Heart right ventricle (tissue), 16 donors: ENCODE data around the gene TCTN3. TPM values are rescaled to one million over a fixed set of nuclear protein-coding genes. Genes with fewer than 3 reads are reported as not detected.

Source experiments
- ATAC-seq, 8 donors: fragments of 200-7000 bp; cut with Tn5 transposase; one replicate each; pipeline ENCODE4 v1.9.1; 2020; ENCODE audit warnings: mild to moderate bottlenecking in 8 of 8, moderate library complexity in 8 of 8, moderate number of reproducible peaks in 1 of 8
- DNase-seq, 2 donors: peaks; one replicate each; pipeline ENCODE4 v3.0.0-alpha.2; 2020
- H3K27ac ChIP-seq, 10 donors: fragments of 200-600 bp; sonication (generic) in 2 of 10; one replicate each; pipeline versions ENCODE4 v1.5.0 to v1.8.0; 2020 to 2022; ENCODE audit warnings: mild to moderate bottlenecking in 3 of 10
- H3K27me3 ChIP-seq, 7 donors: fragments of 200-600 bp; one replicate each; pipeline ENCODE4 v1.8.0; 2021 to 2022; ENCODE audit warnings: mild to moderate bottlenecking in 2 of 7
- H3K36me3 ChIP-seq, 9 donors: fragments of 200-600 bp; sonication (generic) in 1 of 9; one replicate each; pipeline versions ENCODE4 v1.5.0 to v1.8.0; 2020 to 2022; ENCODE audit warnings: mild to moderate bottlenecking in 2 of 9
- H3K4me1 ChIP-seq, 9 donors: fragments of 200-600 bp; sonication (generic) in 1 of 9; one replicate each; pipeline versions ENCODE4 v1.5.0 to v1.8.0; 2020 to 2022; ENCODE audit warnings: mild to moderate bottlenecking in 4 of 9
- H3K4me3 ChIP-seq, 10 donors: fragments of 200-600 bp; sonication (generic) in 2 of 10; one replicate each; pipeline versions ENCODE4 v1.5.0 to v1.8.0; 2020 to 2022; ENCODE audit warnings: mild to moderate bottlenecking in 7 of 10, moderate library complexity in 2 of 10
- H3K9me3 ChIP-seq, 11 donors: fragments of 200-600 bp in 10 of 11; sonication (generic) in 2 of 11; one replicate each; pipeline versions ENCODE4 v1.5.0 to v1.8.0; 2013 to 2022; ENCODE audit warnings: mild to moderate bottlenecking in 2 of 11, control low read depth in 1 of 11, moderate library complexity in 1 of 11
- CTCF ChIP-seq, 9 donors: fragments of 200-600 bp; sonication (generic) in 2 of 9; IDR thresholded peaks; one replicate each; pipeline versions ENCODE4 v1.5.0 to v1.8.0; 2021 to 2022; ENCODE audit warnings: antibody characterized with exemption in 9 of 9, mild to moderate bottlenecking in 5 of 9, moderate library complexity in 1 of 9
- WGBS, 2 donors: extraction: QIAGEN DNeasy Blood & Tissue Kit; methylation state at CpG; one replicate each; pipeline ENCODE4 v1.1.7; 2013; ENCODE audit warnings: inconsistent platforms in 1 of 2; 5-methylcytosine and 5-hydroxymethylcytosine counted together
- intact Hi-C, 10 donors: fragments of 100-400 bp; cut with DNase I; formaldehyde crosslinking; loops; one replicate each; pipeline versions ENCODE4 v1.11.1 to v1.14.2; 2022
- polyA plus RNA-seq, 2 donors: library from polyadenylated mRNA; stranded (reverse); fragments of 200-250 nt; gene quantifications; one replicate each; pipeline ENCODE4 v1.2.3, GENCODE V29; 2013
- total RNA-seq, 10 donors: library from RNA; stranded (reverse); fragmentation: NEBNext Ultra II Directional in 3 of 10; extraction: Animal tissue kit (Norgen Biotek cat#: 25700) in 3 of 10; gene quantifications; one replicate each; pipeline versions ENCODE4 v1.2.1 to v1.2.4, GENCODE V29; 2021 to 2023
- donor health status: Arrhythmogenic right ventricular cardiomyopathy.
- donor health status: ischemic (EF 13 %, LVEDD 7.1; RV severe dilation, severe dysfunction).
- donor health status: healthy with polysubstance abuse.
- donor health status: DM: no; HTN: yes; CAD: no.
- donor health status: DM: no; HTN: no; CAD: no.
- donor health status: ischemic (EF 25% LVEDD 6.9; RV normal size, moderate dysfunction).
- donor health status: ischemic (EF 25% LVEDD 5.7; RV mildly dilated, moderate dysfunction).
- donor health status: healthy.
- donor health status: DM: yes; HTN: yes; CAD: no.
- donor health status: Ischemic cardiomyopathy.
- donor health status: ischemic (EF 35%, LVEDD 5.7; RV mildly dilated, moderate dysfunction).
- donor health status: nonischemic (EF 11% LVEDD 7.7; RV severe dilation, severe dysfunction).
- donor health status: DM: yes; HTN: yes; CAD: no.
- donor health status: PGD.
- donor health status: ischemic (EF 29% LVEDD 5.4; RV normal size, mild dysfunction).
- donor health status: nonischemic (EF 23%, LVEDD 6.1; RV moderate dilation, normal function).

The TCTN3 gene
- total and polyA plus RNA-seq, 12 donors, result 6.4 to 17.5 (median 11.4) TPM

- Histone ChIP-seq H3K9me3 (no peaks in the 10 kb centered on the region), H3K27ac (no peak overlapping the region), H3K27me3 (no peaks in the 10 kb centered on the region), H3K36me3 (peaks cover 0 to 100% (median 39%) of the 10 kb centered on the region in 9 donors), H3K4me1 (no peaks in the 10 kb centered on the region), H3K4me3 (no peak overlapping the region)
- TF ChIP-seq CTCF (IDR thresholded peaks at IDR 0.05), result no peak
- 84 to 98% methylated on average over 4 of the region's 4 CpGs for WGBS, 2 donors
- DNase-seq (no peak), ATAC-seq (no peak)
- intact Hi-C loops, result no loop called here
These were observed 55.8 kb downstream of the TCTN3 start for GRCh38 chr10:95637911-95638310.

GRCh38 chr10:95637140-95637539 is 56.6 kb downstream of the TCTN3 start:
- peaks cover 0 to 100% (median 39%) of the 10 kb centered on the region in 9 donors for H3K36me3 ChIP-seq
- H3K27ac ChIP-seq, result no peak overlapping the region
- no peaks in the 10 kb centered on the region for H3K4me1 ChIP-seq
- TF ChIP-seq CTCF (IDR thresholded peaks at IDR 0.05), result no peak
- DNase-seq (no peak), ATAC-seq (no peak)
- H3K27me3 ChIP-seq, result no peaks in the 10 kb centered on the region
- H3K4me3 ChIP-seq, result no peak overlapping the region
- WGBS, 2 donors, result 95 to 96% methylated on average over 10 of the region's 10 CpGs
- no peaks in the 10 kb centered on the region for H3K9me3 ChIP-seq
- intact Hi-C loops, result no loop called here

- 81 to 84% methylated on average over 2 of the region's 2 CpGs for WGBS, 2 donors
- peaks cover 0 to 100% (median 43%) of the 10 kb centered on the region in 9 donors for H3K36me3 ChIP-seq
- DNase-seq, result no peak
These were observed 58.4 kb downstream of the TCTN3 start for GRCh38 chr10:95635319-95635733.

GRCh38 chr10:95628786-95629185 is 64.9 kb downstream of the TCTN3 start:
- Histone ChIP-seq H3K4me3 (no peak overlapping the region), H3K9me3 (no peaks in the 10 kb centered on the region), H3K36me3 (peaks cover 0 to 99% (median 55%) of the 10 kb centered on the region in 9 donors), H3K27ac (no peak overlapping the region), H3K27me3 (no peaks in the 10 kb centered on the region), H3K4me1 (no peaks in the 10 kb centered on the region)
- no peak for TF ChIP-seq CTCF (IDR thresholded peaks at IDR 0.05)
- ATAC-seq (no peak), DNase-seq (no peak)
- WGBS, 2 donors, result 97% methylated on average over 1 of the region's 1 CpG
- intact Hi-C loops, result no loop called here

More at GRCh38 chr10:95635319-95635733, 58.4 kb downstream of the TCTN3 start:
- TF ChIP-seq CTCF (IDR thresholded peaks at IDR 0.05), result no peak
- Histone ChIP-seq H3K4me1 (no peaks in the 10 kb centered on the region), H3K27me3 (no peaks in the 10 kb centered on the region), H3K4me3 (no peak overlapping the region), H3K9me3 (no peaks in the 10 kb centered on the region), H3K27ac (no peak overlapping the region)
- ATAC-seq, result no peak
- intact Hi-C loops, result no loop called here
